Endothelial cell of umbilical vein (primary cell): ENCODE measurements around the gene CCPG1.

Experiments
- CTCF ChIP-seq, 2 donors: IDR thresholded peaks; 1 replicate in 1 of 2; 2 replicates in 1 of 2; pipeline ENCODE4 v1.5.1; 2011; ENCODE audit warnings: low read length in 2 of 2, mild to moderate bottlenecking in 2 of 2, moderate library complexity in 2 of 2, control low read depth in 1 of 2, inconsistent platforms in 1 of 2, low read depth in 1 of 2; ENCODE audit not compliant: insufficient read depth in 1 of 2; ENCODE audit errors: extremely low read depth in 1 of 2
- MYC ChIP-seq: IDR thresholded peaks from one replicate; pipeline ENCODE4 v1.6.1; 2011; ENCODE audit warnings: mild to moderate bottlenecking, low read depth, low read length
- POLR2AphosphoS5 ChIP-seq: IDR thresholded peaks from 2 replicates; pipeline ENCODE4 v1.6.1; 2012; ENCODE audit warnings: low read depth, mild to moderate bottlenecking, control low read depth, low read length, moderate library complexity; ENCODE audit not compliant: insufficient read depth
- TF ChIP-seq, protein P1 (sequence below): IDR thresholded peaks from 2 replicates; pipeline ENCODE4 v1.6.1; 2011; ENCODE audit not compliant: insufficient read depth, insufficient read length

- TF ChIP-seq CTCF (IDR thresholded peaks at IDR 0.05; ENCODE audit: extremely low read depth in 1 of 2, insufficient read depth in 1 of 2, low read depth in 1 of 2, low read length in 2 of 2) (no peak), MYC (no peak), POLR2AphosphoS5 (no peak)
- TF ChIP-seq, protein P1, sequence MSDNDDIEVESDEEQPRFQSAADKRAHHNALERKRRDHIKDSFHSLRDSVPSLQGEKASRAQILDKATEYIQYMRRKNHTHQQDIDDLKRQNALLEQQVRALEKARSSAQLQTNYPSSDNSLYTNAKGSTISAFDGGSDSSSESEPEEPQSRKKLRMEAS = no peak
These were observed 71.0 kb downstream of the CCPG1 start for GRCh38 chr15:55337160-55337559.
